SW480 (cell line): Measurements from ENCODE around the gene LAMC3.
"Not testable (repeated sequence)": the region's sequence is repeated elsewhere in the genome, so short reads cannot be mapped to it uniquely, and the experiment has no call there.

Experiments used
- DNase-seq: peaks from one replicate; pipeline ENCODE4 v3.0.0-alpha.2; 2016; ENCODE audit warnings: low spot score

The LAMC3 gene

DNA sequence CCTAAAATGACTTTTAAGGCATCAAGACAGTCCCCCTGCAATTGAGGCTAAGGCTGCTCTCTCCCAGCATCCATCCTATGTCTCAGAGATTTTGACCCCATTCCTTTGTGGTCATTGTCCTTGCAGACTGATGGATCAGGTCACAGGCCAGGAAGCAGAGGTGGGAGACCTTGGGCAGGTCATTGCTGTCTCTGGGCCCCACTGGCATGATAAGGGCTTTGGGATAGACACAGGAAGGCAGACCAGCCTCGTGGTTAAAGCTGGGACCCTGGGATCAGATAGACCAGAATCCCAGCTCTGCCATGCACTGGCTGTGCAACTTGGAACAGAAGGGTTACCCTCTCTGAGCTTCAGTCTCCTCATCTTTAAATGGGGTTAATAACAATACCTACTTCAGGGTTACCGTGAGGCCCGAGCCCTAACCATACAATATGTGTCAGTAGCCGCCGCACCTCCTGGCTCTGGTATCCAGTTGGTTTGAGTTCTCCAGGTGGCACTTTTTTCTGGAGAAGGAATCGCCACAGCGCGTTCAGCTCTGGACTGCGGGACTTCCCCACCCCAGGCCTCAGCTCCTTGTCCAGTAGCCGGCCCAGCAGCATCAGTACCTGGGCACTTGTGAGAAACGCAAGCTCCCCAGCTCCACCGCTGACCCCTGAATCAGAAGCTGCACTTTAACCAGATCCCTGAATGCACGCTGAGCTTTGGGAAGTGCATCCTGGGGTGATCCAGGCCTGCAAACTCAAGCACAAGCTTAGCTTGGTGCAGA, 21.4 kb downstream of the LAMC3 start:
- DNase-seq = no peak

- no peak for DNase-seq
Measured at GRCh38 chr9:131031005-131031641, 22.1 kb downstream of the LAMC3 start.

DNA sequence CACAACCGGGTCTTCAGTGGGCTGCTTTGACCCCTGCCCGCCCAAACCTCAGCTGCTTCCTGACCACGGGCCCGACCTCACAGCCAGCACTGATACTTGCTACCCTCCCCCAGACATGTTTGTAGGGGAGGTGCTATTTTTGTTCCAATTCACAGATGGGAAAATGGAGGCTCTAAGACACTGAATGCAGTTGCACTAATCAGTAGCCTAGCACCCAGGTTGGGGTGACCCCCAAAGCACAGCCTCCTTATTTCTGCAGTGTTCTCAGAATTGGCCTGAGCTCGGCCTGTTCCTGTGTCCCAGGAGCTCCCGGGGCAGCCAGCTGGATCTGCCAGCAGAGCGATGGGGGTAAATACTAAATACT, 22.6 kb downstream of the LAMC3 start:
- no peak for DNase-seq

DNA sequence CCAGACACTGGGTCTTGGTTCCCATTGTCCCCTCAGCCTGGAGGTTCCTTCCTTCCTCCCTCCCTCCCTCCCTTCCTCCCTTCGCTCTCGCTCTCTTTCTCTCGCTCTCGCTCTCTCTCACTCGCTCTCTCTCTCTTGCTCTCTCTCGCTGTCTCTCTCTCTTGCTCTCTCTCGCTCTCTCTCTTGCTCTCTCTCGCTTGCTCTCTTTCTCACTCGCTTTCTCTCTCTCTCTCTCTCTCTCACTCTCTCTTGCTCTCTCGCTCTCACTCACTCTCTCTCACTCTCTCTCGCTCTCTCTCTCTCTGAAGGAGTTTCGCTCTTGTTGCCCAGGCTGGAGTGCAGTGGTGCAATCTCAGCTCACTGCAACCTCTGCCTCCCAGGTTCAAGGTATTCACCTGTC, 23.4 kb downstream of the LAMC3 start:
- no peak for DNase-seq

- DNase-seq = no peak
Measured at GRCh38 chr9:131033269-131034224, 24.6 kb downstream of the LAMC3 start.

DNA sequence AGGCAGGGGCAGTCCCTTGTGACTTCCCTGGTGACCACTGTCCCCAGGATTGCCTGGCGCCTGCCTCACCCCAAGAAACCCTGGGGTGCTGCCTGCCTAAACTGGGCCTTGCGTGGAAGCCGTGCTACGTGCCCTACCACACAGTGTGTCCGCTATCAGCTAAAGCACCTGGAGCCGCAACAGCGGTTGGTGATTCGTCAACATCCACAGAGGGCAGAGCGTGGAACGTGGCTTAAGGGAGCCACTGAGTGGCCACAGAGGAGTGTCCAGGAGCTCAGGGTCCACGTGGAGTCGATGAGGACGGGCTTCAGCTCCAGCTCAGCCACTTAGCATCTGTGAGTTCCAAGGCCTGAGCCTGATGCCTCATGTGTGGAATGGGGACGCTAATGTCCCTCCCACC, 25.3 kb downstream of the LAMC3 start:
- DNase-seq = no peak

DNA sequence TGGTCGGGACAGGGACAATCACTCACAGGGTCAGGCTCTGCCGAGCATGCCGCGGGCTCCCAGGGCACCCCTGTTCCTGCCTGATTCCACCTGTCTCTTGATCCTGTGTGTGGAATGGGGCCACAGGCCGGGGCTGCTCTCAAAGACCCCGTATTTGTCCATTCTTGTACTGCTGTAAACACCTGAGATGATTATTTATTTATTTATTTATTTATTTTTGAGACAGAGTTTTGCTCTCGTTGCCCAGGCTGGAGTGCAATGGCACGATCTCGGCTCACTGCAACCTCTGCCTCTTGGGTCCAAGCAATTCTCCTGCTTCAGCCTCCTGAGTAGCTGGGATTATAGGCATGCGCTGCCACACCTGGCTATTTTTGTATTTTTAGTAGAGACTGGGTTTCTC, 25.8 kb downstream of the LAMC3 start:
- not testable (repeated sequence) for DNase-seq

DNA sequence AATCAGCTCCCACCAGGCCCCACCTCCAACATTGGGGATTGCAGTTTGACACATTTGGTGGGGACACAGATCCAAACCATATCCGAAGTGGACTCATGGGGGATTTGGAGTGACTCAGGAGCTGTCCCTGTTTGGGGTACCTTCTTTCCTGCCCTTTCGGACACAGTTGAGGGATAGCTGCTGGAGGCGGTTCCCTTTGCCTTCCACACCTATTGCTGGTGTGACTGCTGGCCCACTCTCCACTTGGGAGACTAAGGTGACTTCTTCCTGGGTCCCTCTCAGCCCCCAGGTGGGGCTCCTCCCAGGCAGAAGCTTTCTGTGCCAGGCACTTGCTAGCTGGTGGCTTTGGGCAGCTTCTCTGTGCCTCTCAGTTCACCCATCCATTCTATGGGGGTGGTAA, 26.6 kb downstream of the LAMC3 start:
- DNase-seq = no peak

- DNase-seq = no peak
Measured at GRCh38 chr9:131036071-131036470, 27.1 kb downstream of the LAMC3 start.

- DNase-seq = no peak
Measured at GRCh38 chr9:131036529-131037334, 27.8 kb downstream of the LAMC3 start.

GRCh38 chr9:131037335-131038255, 28.6 kb downstream of the LAMC3 start:
- no peak for DNase-seq

GRCh38 chr9:131038256-131039128, 29.5 kb downstream of the LAMC3 start:
- no peak for DNase-seq

- DNase-seq = no peak
Measured at GRCh38 chr9:131039129-131039954, 30.4 kb downstream of the LAMC3 start.

DNA sequence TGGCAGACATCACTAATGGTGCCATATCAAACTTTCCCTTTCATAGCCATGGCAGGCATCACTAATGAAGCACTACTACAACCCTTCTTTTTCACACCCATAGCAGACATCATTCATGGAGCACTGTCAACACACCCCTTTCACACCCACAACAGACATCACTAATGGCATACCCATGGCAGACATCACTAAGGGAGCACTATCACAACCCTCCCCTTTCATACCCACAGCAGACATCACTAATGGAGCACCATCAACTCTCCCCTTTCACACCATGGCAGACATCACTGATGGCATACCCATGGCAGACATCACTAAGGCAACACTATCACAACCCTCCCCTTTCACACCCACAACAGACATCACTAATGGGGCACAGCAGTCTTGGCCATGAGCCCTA, 33.7 kb downstream of the LAMC3 start:
- DNase-seq = no peak

DNA sequence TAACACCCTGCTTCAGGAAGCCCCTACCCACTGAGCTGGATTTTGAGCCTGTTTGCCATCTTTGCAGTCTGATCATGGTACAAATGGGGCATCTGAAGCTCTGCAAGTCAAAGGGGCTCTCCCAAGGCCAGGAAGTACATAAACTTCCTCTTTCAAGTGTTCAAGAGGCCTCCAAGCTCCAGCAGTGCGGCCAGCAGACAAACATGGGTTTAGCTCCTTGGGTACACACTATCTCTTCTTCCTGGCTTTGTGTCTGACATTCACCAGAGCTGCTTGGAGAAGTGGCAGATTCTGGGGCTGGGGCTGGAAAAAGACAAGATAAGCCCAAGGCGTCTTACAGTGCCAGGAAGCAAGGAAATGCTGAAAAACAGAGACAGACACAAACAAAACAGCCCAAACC, 34.1 kb downstream of the LAMC3 start:
- DNase-seq = no peak

GRCh38 chr9:131043646-131044045, 34.7 kb downstream of the LAMC3 start:
- DNase-seq = no peak

- no peak for DNase-seq
Measured at GRCh38 chr9:131045300-131046092, 36.5 kb downstream of the LAMC3 start.

DNA sequence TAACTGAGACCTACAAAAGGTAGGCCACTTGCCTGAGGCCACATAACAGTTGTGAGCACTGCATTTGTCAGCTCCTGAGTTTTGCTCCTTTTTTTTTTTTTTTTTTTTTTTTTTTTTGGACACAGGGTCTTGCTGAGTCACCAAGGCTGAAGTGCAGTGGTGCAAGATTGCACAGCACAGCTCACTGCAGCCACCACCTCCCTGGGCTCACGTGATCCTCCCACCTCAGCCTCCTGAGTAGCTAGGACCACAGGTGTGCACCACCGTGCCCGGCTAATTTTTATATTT, 37.1 kb downstream of the LAMC3 start:
- no peak for DNase-seq
